GM18505 (cell line): Measurements from ENCODE around the gene RNPS1.
"Not testable (repeated sequence)": the region's sequence is repeated elsewhere in the genome, so short reads cannot be mapped to it uniquely, and the experiment has no call there.

ENCODE experiments used
- ATAC-seq: cut with Tn5 transposase; IDR thresholded peaks from one replicate; pipeline ENCODE4 v1.9.1; 2021; ENCODE audit not compliant: unreplicated experiment
- POLR2A ChIP-seq: IDR thresholded peaks from 4 replicates; pipeline ENCODE4 v1.6.1; 2011; ENCODE audit warnings: borderline replicate concordance; ENCODE audit not compliant: insufficient read depth, insufficient read length; ENCODE audit errors: extremely low read depth

Gene RNPS1

DNA sequence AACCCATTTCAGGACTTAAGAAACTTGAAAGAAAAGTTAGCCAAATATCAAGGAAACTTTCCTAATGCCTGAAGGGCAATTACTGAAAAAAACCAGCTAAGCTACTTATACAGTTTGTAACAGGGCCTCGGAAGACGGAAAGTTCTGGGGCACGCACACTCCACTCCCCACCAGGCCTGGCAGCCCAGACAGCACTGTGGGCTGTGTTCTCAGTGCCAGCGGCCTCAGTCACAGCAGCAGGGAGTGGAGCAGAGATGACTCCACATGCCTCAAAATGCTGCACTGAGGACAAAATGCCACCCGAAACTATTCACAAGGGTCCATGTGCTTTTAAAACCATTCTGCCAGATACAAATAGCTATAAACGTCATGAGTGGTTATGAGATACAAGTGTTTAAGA, 10.2 kb downstream of the RNPS1 start:
- no peak for TF ChIP-seq POLR2A
- no peak for ATAC-seq

- no peak for ATAC-seq
- TF ChIP-seq POLR2A: no peak
These were observed 11.3 kb downstream of the RNPS1 start for GRCh38 chr16:2256531-2257140.

GRCh38 chr16:2253293-2253692, 14.6 kb downstream of the RNPS1 start:
- no peak for ATAC-seq
- TF ChIP-seq POLR2A: no peak

DNA sequence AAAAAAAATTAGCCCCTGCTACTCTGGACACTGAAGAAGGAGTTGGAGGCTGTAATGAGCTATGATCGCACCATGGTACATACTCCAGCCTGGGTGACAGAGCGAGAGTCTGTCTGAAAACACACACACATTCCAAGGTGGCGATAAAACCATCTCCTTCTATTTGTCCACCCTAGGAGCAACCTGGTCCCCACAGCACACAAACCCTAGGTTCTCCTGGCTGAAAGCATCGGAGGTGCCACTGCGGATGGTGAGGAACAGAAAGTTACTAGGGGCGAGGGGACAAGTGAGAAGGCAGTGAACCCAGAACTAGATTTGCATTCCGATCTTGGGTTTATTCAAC, 15.1 kb downstream of the RNPS1 start:
- TF ChIP-seq POLR2A: no peak
- no peak for ATAC-seq

GRCh38 chr16:2251296-2252111, 16.4 kb downstream of the RNPS1 start, which contains the start of gene ECI1:
ECI1 (minus strand) TSS chr16:2251587; CDS start chr16:2251566, 21 bp downstream.
- peak; percentile 81 for ATAC-seq
- peak; percentile 87 for TF ChIP-seq POLR2A

GRCh38 chr16:2250652-2251295, 17.2 kb downstream of the RNPS1 start:
- no peak for TF ChIP-seq POLR2A
- no peak for ATAC-seq

DNA sequence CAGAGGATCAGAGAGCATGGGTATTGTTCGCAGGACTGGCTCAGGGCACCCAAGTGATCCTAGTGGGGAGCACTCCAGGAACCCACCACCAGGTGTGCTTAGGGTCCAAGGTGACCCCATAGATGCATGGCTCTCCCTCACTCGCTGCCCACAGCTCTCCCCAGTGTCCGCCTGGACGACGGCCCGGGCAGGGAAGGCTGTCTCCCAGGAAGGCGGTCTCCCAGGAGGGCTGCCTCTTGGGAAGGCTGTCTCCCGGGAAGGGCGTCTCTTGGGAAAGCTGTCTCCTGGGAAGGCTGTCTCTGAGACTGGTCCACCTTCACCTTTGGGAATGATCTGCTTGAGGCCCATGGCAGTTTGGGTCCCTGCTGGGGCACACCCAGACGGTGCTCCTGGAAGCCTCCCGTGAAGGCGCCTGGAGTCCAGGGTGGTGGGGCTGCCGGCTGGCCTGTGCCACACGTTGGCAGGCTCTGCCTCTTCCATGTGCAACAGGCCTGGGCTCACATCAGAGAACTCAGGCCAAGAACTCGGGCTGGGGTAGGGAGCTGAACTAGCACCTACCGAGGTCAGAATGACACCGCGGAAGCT, 21.5 kb downstream of the RNPS1 start:
- TF ChIP-seq POLR2A: no peak

DNA sequence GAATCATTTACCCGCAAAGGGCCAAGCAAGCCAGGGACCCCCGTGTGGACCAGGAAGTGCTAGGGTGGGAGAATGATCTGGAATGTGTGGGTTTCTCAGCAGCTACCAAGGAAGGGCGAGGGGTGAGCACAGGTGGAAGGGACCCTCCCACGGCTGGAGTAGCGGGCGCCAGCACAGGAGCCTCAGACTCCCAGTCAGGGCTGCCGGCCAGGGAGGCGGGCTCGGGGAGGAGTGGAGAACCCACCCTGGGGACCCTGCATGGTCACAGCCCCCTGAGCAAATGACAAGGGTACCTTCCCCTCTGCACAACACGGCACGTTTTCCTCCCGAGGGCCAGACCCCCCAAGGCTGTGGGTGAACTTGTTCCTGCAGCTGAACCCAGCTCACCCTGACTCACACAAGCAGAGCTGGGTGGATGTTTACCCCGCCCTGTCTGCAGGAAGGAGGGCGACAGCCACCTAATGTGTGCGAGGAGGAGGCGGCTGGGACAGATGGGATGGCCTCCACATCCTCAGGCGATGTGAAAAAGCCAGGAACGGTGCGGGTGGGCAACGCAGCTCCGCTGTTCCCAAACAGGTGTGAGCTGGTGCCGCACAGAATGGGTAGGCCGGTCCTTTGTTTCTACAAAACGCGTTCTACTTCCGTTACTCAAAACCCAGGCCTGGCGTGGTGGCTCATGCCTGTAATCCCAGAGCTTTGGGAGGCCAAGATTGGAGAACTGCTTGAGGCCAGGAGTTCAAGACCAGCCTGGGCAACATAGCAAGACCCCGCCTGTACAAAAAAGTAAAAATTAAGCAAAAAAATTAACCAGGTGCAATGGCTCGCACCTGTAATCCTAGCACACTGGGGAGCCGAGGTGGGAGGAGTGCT, 22.8 kb downstream of the RNPS1 start:
- ATAC-seq: no peak
- no peak for TF ChIP-seq POLR2A

More for the DNA sequence above, 21.5 kb downstream of the RNPS1 start:
- no peak for ATAC-seq

DNA sequence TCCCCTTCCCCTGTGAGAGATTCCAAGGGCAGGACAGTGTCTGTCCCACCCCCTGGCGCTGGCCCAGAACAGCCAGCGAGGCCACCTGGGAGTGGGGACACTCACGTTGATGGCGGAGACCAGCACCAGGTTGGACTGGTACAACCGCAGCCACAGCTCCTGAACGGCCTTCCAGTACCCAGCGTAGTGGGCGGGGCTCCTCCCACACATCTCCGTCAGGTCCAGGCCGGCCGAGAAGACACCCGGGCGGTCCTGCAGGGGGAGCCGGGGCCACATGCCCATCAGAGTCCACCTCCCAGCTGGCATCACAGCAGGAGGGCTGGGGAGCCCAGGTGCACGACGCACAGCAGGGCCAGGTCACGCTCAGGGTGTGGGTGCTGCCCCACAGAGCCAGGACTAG, 23.6 kb downstream of the RNPS1 start:
- no peak for TF ChIP-seq POLR2A
- ATAC-seq: no peak

DNA sequence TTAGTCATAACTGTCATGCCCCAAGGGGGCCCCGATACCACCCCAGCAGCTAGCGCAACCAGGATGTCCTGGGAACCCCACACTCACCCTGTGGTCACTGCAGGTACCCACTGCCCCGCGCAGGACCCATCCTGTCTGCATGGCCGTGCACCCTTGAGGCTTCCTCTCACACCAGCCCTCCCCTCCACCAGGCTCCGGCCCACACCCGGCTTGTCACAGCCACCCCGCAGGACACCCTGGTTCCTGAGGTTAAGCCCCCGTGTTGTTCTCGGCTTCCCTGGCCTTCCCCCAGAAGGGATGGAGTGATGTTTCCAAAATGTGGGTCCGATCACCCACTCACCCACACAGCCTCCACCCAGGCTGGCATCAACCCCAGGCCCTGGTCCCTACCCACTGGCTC, 24.1 kb downstream of the RNPS1 start:
- no peak for ATAC-seq

GRCh38 chr16:2243031-2243528, 24.8 kb downstream of the RNPS1 start:
- ATAC-seq: no peak

More for the DNA sequence above, 24.1 kb downstream of the RNPS1 start:
- no peak for TF ChIP-seq POLR2A

GRCh38 chr16:2242598-2242997, 25.3 kb downstream of the RNPS1 start:
- TF ChIP-seq POLR2A: no peak
- ATAC-seq: no peak

More at GRCh38 chr16:2243031-2243528, 24.8 kb downstream of the RNPS1 start:
- TF ChIP-seq POLR2A: no peak

- not testable (repeated sequence) for ATAC-seq
These were observed 27.6 kb downstream of the RNPS1 start for GRCh38 chr16:2240331-2240730.
